Right lobe of liver (tissue), 4 donors: ENCODE results near the gene UBE2V1.

Source experiments
- CTCF ChIP-seq, 4 donors: fragments of 200-600 bp in 3 of 4; fragments of 450-650 bp in 1 of 4; IDR thresholded peaks; one replicate each; pipeline versions ENCODE4 v1.5.1 to v1.8.0; 2016 to 2022; ENCODE audit warnings: antibody characterized with exemption in 4 of 4, mild to moderate bottlenecking in 2 of 4
- POLR2A ChIP-seq: fragments of 450-650 bp; IDR thresholded peaks from one replicate; pipeline ENCODE4 v1.6.1; 2017; ENCODE audit warnings: antibody characterized with exemption, mild to moderate bottlenecking
- donor health status: DM: no; HTN: no; CAD: no.
- donor health status: DM: no; HTN: no; CAD: no.
- donor health status: DM: no; HTN: yes; CAD: no.

DNA sequence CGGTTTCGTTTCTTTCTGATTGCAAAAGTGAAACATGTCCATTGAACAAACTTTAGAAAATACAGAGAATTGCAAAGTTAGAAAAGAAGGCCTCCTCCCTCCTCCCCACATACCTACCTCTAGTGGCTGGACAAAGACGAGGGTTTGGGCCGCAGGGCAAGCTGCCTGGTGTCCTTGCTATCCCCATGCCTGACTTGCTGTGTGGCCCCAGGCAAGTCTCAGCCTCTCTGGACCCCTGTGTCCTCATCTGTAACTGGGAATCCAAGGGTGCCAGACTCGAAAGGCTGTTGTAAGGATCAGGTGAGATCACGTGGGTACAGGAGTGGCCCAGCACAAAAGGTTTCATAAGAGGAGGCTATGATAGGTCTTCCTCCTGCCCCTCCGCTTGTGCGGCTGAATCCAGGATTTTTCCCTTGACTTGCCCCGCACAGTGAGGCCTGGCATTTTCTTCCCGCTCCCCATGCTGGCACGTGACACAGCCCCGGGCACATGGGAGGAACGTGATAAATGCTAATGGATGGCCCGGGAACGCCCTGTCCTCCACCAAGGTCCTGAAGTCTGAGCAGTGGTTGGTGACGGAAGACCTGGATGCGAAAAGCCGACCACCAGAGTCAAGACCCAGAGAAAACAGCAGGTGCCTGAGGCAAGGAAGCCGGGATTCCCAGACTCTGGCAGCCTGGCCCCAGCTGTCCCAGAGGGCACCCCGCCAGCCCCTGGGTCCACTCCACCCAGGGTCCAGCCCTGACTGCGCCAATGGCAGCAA lies 55.8 kb downstream of the UBE2V1 start:
- TF ChIP-seq POLR2A (no peak), CTCF (IDR thresholded peaks at IDR 0.05) (no peak)
